Ascending aorta (tissue), 2 donors: ENCODE results near the gene CUTC. TPM values are rescaled to one million over a fixed set of nuclear protein-coding genes. Genes with fewer than 3 reads are reported as not detected.

Experiments
- DNase-seq, 2 donors: peaks; one replicate each; pipeline ENCODE4 v3.0.0-alpha.2; 2019; ENCODE audit warnings: low spot score in 2 of 2
- H3K27ac ChIP-seq, 2 donors: fragments of 200-600 bp; sonication (generic); one replicate each; pipeline ENCODE4 v1.5.1; 2016 to 2017; ENCODE audit warnings: mild to moderate bottlenecking in 1 of 2
- H3K27me3 ChIP-seq: fragments of 200-600 bp; sonication (generic); one replicate; pipeline ENCODE4 v1.5.1; 2017
- H3K36me3 ChIP-seq, 2 donors: fragments of 200-600 bp; sonication (generic); one replicate each; pipeline ENCODE4 v1.5.1; 2016
- H3K4me1 ChIP-seq, 2 donors: fragments of 200-600 bp; sonication (generic); one replicate each; pipeline ENCODE4 v1.5.1; 2016 to 2017; ENCODE audit warnings: mild to moderate bottlenecking in 1 of 2
- H3K4me3 ChIP-seq, 2 donors: fragments of 200-600 bp; sonication (generic); one replicate each; pipeline ENCODE4 v1.5.1; 2016 to 2017; ENCODE audit warnings: mild to moderate bottlenecking in 1 of 2
- H3K9me3 ChIP-seq, 2 donors: fragments of 200-600 bp; sonication (generic); one replicate each; pipeline ENCODE4 v1.5.1; 2016
- intact Hi-C: fragments of 100-400 bp; cut with DNase I; formaldehyde crosslinking; loops from one replicate; pipeline ENCODE4 v1.15.1; 2023
- total RNA-seq: library from RNA; depleted of rRNA; stranded (reverse); fragments of >200 nt; gene quantifications from one replicate; pipeline ENCODE4 v1.1.0, GENCODE V29; 2016
- TF ChIP-seq, protein P1 (sequence below), 3 experiments: fragments of 200-600 bp in 2 of 3; fragments of 450-650 bp in 1 of 3; sonication (generic) in 2 of 3; IDR thresholded peaks; one replicate each; pipeline ENCODE4 v1.5.1; 2016 to 2019; ENCODE audit warnings: antibody characterized with exemption in 3 of 3, mild to moderate bottlenecking in 1 of 3, moderate library complexity in 1 of 3

CUTC gene, protein sequence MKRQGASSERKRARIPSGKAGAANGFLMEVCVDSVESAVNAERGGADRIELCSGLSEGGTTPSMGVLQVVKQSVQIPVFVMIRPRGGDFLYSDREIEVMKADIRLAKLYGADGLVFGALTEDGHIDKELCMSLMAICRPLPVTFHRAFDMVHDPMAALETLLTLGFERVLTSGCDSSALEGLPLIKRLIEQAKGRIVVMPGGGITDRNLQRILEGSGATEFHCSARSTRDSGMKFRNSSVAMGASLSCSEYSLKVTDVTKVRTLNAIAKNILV
- total RNA-seq = 8.0 TPM

DNA sequence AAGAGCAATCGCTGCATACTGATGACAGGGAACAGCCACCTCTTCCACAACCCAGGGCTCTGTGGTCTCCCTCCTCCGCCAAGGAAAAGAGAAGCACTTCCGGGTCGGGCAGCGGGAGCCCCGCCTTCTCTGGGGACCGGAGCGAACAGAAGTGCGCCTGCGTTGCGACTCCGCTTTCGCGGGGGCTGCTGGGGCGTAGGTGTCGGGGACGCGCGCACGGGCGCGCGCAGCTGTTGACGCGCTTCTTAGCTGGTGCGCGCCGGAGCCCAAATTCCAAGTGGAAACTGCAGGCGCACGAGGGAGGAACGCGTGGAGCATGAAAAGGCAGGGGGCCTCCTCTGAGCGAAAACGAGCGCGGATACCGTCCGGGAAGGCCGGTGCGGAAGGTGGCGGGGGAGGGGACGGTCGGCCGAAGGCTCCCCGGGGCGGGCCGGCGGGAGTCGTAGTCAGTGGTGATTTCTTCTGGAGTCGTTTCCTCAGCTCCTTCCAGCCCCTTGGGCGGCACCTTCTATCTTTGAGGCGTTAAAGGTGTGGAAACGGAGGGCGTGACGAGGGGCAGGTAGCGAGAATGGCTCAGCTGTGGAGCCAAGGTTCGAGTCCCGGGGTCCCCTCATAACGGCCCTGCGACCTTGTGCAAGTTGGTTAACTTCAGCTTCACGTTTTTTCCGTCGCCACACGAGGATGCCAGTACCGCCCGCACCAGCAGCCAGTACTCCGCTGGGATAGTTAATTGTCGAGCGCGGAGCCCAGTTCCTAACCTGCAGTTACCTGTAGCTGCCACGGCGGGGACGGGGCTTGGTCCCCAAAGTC lies at the start of gene CUTC, which contains the start of gene COX15:
Gene CUTC (plus strand): TSS at position 202 of the 810 bp plus-strand sequence. CDS start 115 bp downstream, at position 317.
Gene COX15 (minus strand): TSS at position 95 of the 810 bp plus-strand sequence. CDS start 78 bp downstream, at position 17.
- H3K4me3 ChIP-seq = peak within 1 kb of the TSS; percentile 76 to 88
- intact Hi-C loops = loop anchor here (1.0 to 10.0 kb wide), 7 partner anchors 55 to 1597 kb away; partner anchors contain the start of genes DNMBP, ENTPD7, GOT1 and R3HCC1L
- H3K27me3 ChIP-seq = no peaks in the 10 kb centered on the region
- H3K4me1 ChIP-seq = peaks cover 0 to 15% of the 10 kb centered on the region in 2 donors
- TF ChIP-seq, protein P1, sequence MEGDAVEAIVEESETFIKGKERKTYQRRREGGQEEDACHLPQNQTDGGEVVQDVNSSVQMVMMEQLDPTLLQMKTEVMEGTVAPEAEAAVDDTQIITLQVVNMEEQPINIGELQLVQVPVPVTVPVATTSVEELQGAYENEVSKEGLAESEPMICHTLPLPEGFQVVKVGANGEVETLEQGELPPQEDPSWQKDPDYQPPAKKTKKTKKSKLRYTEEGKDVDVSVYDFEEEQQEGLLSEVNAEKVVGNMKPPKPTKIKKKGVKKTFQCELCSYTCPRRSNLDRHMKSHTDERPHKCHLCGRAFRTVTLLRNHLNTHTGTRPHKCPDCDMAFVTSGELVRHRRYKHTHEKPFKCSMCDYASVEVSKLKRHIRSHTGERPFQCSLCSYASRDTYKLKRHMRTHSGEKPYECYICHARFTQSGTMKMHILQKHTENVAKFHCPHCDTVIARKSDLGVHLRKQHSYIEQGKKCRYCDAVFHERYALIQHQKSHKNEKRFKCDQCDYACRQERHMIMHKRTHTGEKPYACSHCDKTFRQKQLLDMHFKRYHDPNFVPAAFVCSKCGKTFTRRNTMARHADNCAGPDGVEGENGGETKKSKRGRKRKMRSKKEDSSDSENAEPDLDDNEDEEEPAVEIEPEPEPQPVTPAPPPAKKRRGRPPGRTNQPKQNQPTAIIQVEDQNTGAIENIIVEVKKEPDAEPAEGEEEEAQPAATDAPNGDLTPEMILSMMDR (IDR thresholded peaks at IDR 0.05) = peak in 1 of 3 experiments; percentile 23
- H3K9me3 ChIP-seq = no peaks in the 10 kb centered on the region
- H3K27ac ChIP-seq = peak within 1 kb of the TSS; percentile 85 to 91
- H3K36me3 ChIP-seq = peaks cover 10 to 13% of the 10 kb centered on the region in 2 donors
- peak; percentile 87 to 98 for DNase-seq

DNA sequence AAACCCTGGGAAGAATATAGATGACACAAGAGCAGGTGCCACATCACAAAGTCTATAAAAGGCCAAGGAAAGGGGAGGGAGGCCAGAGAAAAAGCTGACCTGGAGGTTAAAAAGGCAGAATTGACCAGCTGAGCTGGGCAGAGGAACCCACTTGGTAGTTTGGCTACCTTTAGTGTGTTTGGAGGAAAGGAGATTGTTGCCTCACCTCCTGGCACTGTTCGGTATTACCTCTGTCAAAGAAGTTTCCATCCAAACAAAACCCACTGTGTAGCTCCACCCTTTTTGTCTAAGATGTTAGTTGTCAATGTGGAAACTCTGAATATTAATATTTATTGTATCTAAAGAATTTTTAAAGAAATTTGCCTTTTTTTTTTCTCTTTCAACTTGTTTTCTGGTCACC lies 49.3 kb upstream of the CUTC start:
- peaks cover 8 to 19% of the 10 kb centered on the region in 2 donors for H3K36me3 ChIP-seq
- no peaks in the 10 kb centered on the region for H3K9me3 ChIP-seq
- DNase-seq = no peak
- intact Hi-C loops = no loop called here
- H3K27ac ChIP-seq = no peak overlapping the region
- TF ChIP-seq, protein P1 (IDR thresholded peaks at IDR 0.05) = no peak
- no peaks in the 10 kb centered on the region for H3K27me3 ChIP-seq
- no peak overlapping the region for H3K4me3 ChIP-seq
- no peaks in the 10 kb centered on the region for H3K4me1 ChIP-seq

DNA sequence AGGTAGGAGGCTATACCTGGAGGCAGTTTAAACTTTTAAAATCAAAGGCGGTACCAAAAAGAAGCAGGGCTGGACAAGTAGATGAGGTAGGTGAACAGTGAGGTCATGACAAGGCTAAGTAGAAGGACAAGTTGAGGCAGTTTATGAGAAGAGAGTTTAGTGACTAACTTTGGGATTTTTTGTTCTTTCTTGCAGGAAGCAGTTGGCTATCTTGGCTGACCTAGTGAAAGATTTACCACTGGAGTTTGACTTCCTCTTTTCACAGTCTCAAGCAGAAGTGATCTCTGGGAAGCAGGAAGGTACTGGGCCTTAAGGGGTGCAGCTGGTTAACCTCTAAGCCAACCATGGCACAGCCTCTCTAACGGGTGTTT lies 46.5 kb upstream of the CUTC start:
- Histone ChIP-seq H3K27ac (no peak overlapping the region), H3K27me3 (no peaks in the 10 kb centered on the region), H3K36me3 (peaks cover 7 to 8% of the 10 kb centered on the region in 2 donors), H3K4me1 (no peaks in the 10 kb centered on the region), H3K4me3 (no peak overlapping the region), H3K9me3 (no peaks in the 10 kb centered on the region)
- intact Hi-C loops = no loop called here
- no peak for DNase-seq
- TF ChIP-seq, protein P1 (IDR thresholded peaks at IDR 0.05) = no peak

DNA sequence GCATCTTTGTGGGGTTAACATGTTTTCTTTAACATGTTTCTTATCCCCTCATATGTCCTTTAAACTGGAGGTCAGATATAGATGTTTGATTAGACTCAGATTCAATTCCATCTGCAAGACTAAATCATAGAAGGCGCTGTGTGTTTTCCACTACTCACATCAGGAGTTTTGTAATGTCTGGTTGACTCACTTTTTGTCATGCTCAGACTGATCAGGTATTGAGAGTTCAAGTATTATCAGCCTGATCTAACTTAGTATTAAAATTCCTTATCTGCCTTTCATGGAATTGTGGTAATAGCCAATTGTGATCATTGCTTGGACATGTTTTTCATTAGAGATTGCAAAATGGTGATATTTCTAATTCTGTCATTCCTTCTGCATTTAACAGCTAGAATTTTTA lies 42.6 kb upstream of the CUTC start:
- Histone ChIP-seq H3K27ac (no peak overlapping the region), H3K4me1 (no peaks in the 10 kb centered on the region), H3K4me3 (no peak overlapping the region), H3K27me3 (no peaks in the 10 kb centered on the region), H3K36me3 (peaks cover 13 to 14% of the 10 kb centered on the region in 2 donors), H3K9me3 (no peaks in the 10 kb centered on the region)
- TF ChIP-seq, protein P1 (IDR thresholded peaks at IDR 0.05) = no peak
- DNase-seq = no peak
- intact Hi-C loops = no loop called here

DNA sequence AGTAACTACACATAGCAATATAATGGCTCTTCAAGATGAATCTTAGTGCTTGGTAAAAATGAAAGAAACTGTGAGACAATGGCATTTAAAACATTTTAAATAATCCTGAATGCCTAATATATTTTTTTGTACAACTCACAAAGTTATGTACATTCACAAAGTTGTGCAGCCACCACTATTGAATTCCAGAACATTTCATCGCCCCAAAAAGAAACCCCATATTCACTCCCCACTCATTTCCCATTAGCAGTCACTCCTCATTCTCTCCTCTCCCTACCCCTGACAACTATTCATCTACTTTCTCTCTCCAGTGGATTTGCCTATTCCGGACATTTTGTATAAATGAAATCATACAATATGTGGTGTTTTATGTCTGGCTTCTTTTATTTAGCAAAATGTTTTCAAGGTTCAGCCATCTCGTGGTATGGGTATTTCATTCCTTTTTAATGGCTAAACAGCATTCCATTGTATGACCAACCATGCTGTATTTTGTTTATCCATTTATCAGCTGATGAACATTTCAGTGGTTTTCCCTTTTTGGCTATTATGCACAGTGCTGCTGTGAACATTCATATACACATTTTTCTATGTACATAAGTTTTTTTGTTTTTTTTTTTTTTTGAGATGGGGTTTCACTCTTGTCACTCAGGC lies 38.0 kb upstream of the CUTC start:
- intact Hi-C loops = no loop called here
- Histone ChIP-seq H3K4me1 (no peaks in the 10 kb centered on the region), H3K4me3 (no peak overlapping the region), H3K36me3 (peaks cover 33 to 44% of the 10 kb centered on the region in 2 donors), H3K9me3 (no peaks in the 10 kb centered on the region), H3K27me3 (no peaks in the 10 kb centered on the region), H3K27ac (no peak overlapping the region)
- DNase-seq = no peak
- TF ChIP-seq, protein P1 (IDR thresholded peaks at IDR 0.05) = no peak
